ENCODE results near the gene AIPL1.

AIPL1 gene

DNA sequence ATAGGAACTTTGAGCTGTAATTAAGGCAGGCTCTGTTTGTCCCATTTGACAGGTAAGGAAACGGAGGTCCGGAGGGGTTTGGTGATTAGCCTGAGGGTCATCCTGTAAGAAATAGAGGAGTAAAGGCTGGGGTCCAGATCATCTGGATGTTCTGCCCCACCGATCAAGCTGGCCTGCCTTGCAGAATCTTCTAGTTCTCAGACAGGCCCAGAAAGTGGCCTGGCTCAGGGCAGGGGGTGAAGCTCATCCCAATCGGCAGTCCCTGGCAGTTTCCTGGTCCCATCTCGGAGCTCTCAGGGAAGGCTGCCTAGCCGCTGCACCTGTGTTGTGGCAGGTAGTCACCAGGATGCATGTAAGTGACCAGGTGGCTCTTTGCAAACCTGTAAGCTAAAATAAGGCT is 13.6 kb upstream of the AIPL1 start:
- DNase-seq, result no peak

DNA sequence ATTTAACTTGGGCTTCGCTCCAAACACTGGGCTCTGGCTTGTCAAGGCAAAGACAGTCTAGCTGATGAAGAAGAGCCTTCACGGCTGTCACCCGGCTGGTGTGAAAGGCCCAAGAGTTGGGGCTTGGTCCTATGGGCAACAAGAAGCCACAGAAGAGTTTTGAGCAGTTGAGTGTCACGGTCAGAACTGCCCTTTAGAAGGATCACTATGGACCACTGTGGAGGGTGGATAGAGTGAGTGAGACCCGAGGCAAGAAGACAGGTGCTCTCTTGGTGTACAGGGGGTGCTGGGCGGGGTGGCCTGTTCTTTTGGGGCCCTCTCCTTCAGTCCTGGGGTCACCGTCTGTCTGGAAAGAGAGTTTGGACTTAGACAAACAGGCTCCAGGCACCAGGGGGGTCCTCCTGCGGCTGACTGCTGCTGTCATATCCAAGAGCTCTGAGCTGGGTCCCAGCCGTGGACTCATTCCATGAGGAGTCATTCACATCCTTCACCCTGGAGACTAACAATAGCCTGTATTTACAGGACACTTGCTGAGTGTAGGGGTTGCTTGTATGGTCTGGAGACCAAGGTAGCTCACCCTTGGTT is 11.7 kb upstream of the AIPL1 start:
- no peak for DNase-seq

DNA sequence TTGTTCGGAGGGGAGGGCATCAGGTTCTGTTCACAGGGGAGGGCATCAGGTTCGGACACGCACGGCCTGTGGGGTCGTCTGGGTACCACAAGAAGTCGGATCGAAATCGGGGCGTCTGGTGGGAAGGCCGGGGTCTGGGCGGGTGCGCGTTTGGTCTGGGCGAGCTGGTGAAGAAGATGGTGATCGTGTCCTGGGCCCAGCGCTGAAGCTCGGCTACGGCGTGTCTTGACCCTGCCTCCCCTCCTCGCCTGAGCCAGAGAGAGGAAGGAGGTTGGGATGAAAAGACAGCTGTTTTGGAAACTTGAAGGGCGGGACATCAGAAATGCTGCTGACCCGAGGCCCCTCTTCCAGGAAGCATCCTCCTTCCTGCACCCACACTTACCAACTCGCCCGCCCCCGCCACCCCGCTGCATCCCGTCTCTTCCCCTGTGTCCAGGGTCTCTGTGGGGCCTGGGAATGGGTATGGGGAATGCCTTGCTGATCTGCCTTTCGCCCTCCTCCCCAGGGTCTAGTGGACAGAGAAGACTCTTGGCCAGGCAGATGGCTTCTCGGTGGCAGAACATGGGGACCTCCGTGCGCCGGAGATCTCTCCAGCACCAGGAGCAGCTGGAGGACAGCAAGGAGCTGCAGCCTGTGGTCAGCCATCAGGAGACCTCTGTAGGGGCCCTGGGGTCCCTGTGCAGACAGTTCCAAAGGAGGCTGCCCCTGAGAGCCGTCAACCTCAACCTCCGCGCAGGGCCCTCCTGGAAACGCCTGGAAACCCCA is 9.8 kb upstream of the AIPL1 start:
- DNase-seq, result no peak

DNA sequence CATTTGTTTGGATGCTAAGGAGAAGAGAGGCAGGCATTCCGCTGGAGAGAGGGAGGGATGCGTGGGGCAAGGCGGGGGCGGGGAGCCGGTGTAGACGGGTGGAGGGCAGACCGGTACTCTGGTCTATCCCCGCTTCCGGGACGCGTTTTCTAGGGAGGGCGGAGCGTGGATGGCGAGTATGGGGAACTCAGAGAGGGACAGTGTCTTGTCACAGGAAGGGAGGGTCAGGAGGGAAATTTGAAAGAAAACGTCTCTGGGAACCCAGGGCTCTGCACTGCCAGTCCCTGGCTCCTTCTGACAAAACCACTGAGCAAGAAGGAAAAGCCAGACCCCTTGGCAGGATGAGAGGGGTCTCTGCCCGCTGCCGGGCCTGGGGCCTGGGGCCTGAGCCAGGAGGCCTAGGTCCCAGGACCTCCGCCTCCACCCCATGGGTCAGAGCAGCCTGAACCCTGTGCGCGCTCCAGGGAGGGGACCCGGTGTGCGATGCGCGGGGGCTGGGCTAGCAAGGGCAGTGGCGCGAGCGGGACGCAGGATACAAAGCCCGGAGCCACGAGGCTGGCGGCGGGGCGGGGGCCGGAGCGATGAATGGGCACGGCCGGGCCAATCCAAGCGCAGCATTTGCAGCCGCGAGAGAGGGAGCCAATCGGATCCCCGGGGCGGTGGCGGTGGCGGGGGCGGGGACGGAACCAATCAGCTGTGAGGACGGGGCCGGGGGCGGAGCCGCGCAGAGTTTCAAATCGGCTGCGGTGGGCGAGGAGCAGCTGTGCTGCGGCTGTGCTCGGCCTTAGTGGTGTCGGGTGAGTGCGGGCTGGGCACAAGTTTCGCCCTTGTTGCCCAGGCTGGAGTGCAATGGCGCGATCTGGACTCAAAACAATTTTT is 9.0 kb upstream of the AIPL1 start, which contains the start of gene PIMREG:
Gene PIMREG, plus strand, starts transcription at position 764 of the 879 bp plus-strand sequence. CDS start 656 bp downstream, outside the sequence.
- peak; percentile 94 for DNase-seq

DNA sequence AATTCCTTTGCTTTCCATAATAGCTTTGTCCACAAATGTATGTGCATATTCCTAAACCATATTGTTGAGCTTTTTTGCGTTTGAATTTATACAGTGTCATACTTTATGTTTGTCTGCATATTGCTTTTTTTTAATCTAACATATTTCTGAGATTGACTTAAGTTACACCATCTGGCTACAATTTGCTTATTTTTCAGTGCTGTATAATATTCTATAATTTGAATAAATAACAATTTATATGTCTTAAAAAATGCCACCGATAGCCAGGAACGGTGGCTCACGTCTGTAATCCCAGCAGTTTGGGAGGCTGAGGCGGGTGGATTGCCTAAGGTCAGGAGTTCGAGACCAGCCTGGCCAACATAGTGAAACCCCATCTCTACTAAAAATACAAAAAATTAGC is 7.9 kb upstream of the AIPL1 start:
- no peak for DNase-seq

GRCh38 chr17:6439951-6440350 is 5.0 kb upstream of the AIPL1 start:
- no peak for DNase-seq

DNA sequence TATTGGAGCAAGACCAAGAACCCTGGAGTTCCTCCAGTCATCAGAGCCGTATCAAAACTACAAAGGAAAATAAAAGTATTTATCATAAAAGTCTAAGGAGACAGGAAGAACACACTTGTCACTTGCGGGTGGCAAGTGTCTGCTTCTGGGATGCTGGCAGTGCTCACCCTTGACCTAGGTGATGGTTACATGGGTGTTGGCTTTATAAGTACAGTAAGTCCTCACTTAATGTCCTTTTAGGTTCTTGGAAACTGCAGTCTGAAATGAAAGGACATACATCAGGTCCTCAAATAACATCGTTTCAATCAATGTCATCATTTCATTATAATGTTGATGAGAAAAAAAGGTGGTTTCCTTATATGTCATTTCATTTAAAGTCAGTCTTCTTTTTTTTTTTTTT is 3.0 kb upstream of the AIPL1 start:
- DNase-seq, result no peak

- DNase-seq, result no peak
Observed at GRCh38 chr17:6437466-6437865, 2.5 kb upstream of the AIPL1 start.

GRCh38 chr17:6435968-6436367 is 1.0 kb upstream of the AIPL1 start:
- DNase-seq, result peak; percentile 73

DNA sequence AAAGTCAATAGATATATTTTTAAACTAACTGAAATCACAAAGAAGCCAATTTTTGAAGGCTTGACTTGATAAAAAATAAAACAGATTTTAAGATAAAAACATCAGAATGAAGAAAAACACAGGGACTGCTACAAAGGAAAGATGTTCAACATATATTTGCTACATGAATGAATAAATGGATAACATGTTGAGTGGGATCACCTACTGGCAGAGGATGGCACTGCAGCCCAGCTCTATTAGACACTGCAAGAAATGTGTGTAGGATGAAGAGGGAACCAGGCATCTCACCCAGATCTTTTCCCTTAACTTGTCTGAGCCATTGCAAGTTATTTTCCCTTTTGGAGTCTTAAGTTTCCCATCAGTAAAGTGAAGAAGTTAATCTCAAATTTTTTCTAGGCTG is 4.2 kb downstream of the AIPL1 start:
- no peak for DNase-seq

DNA sequence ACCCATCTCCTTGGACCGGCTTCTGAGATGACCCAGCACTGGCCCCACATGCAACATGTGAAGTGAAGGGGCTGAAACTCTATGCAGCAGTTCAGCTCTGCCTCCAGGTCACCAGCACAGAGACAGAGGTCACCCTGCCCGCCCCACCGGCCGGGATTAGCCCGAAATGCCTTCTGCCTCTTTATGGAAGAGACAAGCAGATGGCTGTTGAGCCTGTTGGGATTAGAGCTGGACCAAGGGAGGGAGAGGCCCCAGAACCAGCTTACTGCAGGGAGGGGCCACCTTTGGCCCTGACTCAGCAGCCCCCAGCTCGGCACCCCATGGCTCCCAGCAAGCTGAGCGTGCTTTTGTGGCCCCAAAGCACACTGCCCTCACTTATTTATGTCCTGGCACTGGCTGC is 5.7 kb downstream of the AIPL1 start:
- DNase-seq, result no peak

GRCh38 chr17:6428207-6428965 is 6.5 kb downstream of the AIPL1 start:
- no peak for DNase-seq

GRCh38 chr17:6427279-6427781 is 7.6 kb downstream of the AIPL1 start:
- DNase-seq, result peak; percentile 50

DNA sequence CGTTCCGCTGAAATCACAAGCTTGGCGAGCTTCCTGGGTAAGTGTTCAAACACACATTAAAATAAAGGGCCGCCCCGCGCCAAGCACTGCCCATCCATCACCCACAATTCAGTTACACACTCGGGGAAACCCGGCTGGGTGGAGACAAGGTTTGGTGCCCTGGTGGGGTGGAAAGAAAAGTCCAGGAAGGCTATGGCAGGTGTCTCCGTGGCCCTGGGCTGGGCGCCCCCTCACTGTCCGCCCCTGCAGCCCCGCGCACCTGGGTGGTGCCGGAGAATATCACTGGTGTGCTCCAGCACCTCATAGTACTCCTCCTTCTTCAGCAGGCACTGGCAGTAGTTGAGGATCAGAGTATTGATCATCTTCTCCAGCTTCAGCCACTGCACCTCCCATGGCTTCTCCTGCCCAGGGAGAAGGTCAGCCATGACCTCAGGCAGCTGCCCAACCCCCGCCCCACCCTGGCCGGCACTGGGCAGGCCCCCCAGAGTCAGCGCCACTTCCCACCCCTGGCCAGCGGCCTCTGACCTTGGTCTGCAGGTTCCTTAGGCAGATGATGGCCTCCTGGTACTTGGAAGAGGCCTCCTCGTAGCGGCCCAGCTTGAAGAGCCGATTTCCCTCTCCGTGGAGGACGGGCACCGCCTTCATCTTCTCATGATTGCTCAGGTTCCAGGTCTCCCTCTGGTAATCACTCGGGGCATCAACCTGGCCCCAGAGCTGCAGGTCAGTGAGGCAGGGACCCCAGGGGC is 8.4 kb downstream of the AIPL1 start:
- no peak for DNase-seq

DNA sequence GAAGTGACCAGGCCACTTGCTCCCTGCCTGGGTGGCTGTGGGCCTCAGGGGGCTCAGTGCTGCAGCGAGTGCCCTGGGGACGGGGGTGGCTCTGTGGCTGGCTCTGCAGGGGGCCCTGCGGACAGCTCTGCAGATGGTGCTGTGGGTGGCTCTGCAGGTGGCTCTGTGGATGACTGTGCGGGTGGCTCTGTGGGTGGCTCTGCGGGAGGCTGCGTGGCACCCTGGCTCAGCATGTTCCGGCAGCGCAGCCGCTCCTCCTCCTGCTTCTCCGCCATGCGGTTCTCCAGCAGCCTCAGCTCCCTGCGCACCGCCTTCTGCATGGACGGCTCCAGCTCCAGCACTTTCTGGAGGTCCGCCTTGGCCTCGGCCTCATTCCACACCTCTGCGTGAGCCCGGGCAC is 9.5 kb downstream of the AIPL1 start:
- DNase-seq, result no peak

- no peak for DNase-seq
Observed at GRCh38 chr17:6423931-6424330, 11.0 kb downstream of the AIPL1 start.

DNA sequence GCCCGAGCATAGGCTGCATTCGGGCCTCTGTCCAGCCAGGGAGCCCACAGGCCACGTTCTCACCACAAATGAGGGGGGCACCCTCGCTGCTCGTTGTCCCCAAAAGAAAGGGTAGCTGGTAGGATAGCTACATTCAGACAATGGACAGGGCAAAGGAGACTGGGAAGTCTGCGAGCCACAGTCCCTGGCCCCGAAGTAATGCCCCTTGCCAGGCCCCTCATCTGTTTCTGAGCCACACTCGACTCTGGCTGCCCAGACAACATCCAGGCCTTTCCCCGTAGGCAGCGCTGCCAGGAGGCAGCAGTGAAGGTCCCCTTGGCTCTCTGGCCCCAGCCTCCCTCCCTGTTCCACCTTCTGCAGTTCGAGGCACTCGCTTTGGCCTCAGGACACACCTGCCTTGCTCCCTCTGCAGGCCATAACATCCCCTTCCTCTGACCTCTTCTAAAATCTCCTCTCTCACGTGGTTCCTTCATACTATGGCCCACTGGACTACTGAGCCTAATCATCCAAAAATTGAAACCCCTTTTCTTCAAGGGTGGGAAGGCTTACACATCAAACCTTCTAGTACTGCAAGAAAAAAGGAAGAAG is 12.2 kb downstream of the AIPL1 start:
- DNase-seq, result no peak

DNA sequence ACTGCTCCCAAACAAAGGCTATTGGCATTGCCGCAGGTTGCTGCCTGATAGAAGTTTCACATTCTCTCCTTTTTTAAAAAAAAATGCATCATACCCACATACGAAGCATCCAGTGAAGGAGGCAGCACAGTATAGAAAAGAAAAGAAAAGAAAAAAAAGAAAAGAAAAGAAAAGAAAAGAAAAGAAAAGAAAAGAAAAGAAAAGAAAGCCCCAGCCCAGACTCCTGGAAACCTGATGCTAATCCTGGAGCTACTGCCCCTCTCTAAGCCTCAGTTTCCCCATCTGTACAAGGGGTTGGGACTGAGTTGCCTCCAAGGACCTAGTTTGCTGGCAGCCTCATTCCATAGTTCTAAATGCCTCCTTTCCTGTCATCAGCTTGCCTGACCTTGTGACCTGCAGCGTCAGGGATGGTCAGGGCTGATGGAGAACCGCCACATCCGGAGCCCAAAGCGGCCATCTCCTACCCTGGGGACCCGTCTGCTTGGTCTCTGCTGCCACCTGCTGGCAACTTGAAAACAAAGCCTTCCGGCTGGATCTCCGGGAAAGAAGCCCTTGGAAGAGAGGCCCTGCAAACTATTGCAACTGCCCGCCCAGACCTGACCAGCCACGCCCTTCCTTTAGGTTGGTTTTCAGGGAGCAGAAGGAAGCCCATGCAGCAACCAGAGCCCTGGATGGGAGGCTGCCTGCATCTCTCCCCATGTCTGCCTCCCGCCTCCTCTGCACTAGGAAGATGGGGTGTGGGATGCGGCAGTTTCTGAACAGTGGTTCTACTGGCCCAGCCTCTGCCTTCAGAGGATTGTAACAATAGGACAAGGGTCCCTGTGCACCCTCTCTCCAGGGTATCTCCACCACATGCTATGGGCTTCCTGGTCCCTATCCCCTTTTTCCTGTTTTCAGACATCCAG is 13.0 kb downstream of the AIPL1 start:
- peak; percentile 79 for DNase-seq

DNA sequence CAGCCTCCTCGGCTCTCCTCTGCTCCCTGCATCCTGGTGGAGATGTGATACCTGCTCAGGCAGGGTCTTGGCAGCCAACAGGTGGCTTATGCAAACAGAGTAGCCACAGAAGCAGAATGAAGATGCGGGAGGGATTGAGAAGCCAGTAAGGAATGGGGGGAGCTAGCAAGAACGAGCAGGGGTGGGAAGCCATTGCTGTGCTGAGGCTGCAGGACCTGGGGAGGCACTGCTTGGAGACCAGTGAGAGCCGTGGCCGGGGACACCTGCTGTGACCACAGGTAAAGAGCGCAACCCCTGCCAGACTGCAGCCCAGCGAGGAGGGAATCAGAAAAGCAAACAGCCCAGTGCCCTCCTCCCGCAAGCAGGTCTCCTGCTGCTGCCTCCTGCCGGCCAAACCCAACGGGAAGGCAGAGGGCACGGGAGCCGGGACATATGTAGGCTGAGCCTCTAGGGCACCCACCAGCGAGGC is 14.7 kb downstream of the AIPL1 start:
- DNase-seq, result peak; percentile 26

- no peak for DNase-seq
Observed at GRCh38 chr17:6415616-6416015, 19.3 kb downstream of the AIPL1 start.
